HT-29 (cell line): Measurements from ENCODE around the gene CACNA1S. TPM values are rescaled to one million over a fixed set of nuclear protein-coding genes. Genes with fewer than 3 reads are reported as not detected.
A peak's percentile ranks its signal among the peaks of the same experiment; 100 is the strongest.

Source experiments
- DNase-seq: peaks from one replicate; pipeline ENCODE4 v3.0.0-alpha.2; 2015; ENCODE audit warnings: low spot score
- total RNA-seq: library from RNA; depleted of rRNA; stranded (reverse); fragments of >200 nt; shearing (Covaris generic); gene quantifications from 2 replicates; pipeline ENCODE4 v1.2.3, GENCODE V29; 2014

The CACNA1S gene
- total RNA-seq, 1 experiment from 2014 or later = not detected

DNA sequence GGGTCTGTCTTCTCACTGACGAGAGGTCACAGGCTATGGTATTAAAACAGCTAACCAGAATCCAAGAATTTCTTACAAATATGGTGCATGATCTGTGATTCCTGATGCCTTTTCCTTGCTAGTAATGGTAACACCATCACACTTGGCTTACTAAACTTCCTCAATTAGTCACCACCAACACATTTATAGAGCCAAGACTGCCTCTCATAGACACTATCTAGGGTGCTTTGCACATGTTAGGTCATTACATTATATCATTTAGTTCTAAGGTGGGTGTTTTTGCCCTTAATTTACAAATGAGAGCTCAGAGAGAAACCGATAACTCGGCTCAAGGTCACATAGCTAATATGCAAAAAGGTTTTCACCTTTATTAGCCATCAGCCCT lies 97.4 kb downstream of the CACNA1S start:
- DNase-seq = no peak

DNA sequence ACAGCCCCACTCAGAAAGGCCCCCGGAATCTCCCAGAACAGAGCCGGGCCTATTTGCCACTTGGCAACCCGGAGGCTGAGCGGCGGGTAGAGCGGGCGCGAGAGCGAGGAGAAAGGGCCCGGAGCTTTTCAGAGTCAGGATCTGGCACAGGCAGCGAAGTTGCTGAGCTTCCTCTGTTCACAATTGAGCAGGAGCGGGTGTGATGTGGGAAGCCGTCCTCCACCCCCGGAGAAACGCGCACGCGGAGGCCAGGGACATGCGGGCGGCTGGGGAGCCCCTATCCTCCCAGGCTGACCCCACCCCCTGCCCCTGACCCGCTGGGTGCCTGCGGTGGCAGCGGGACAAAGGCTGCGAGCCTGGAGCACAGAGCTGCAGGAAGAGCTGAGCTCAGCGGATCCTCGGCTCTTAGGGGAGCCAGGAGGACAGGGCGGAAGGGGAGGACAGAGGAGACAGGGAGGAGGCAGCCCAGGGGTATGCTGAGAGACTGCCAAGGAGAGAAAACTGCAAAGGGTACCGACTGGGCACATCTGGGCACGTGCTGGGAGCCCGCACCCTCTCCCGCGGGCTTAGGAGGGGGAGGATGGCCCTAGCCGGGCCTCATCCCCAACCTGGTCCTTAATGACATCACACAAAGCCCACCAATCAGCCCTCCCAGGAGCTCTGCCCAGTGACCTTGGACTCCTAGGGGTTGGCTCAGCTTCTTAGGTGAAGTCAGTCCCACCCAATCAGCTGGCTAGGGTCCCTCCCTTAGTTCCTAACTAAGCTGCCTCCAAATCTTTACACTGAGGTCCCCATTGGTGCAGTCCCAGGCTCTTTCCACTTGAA lies 98.0 kb downstream of the CACNA1S start:
- no peak for DNase-seq

DNA sequence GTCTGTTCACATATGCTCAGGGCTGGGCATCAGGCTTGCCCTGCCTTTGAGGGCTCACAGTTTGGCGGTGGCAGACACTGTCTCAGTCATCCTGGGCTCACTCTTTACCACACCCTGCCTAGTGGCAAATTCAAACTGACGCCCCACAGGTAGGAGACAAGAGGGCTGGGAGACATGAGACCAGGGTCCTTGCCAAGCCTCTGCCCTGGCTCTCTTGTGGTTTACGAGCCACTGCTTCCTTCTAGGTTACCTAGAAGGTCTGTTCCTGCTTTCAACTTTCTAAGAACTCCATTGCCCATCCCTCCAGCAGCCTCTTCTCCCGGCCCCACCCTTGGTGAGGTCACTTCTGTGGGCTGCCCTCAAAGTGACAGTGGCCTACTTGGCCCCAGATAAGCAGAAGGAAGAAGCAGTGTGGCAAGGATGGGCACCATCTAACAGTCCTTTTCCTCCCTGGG lies 99.2 kb downstream of the CACNA1S start:
- DNase-seq = no peak

DNA sequence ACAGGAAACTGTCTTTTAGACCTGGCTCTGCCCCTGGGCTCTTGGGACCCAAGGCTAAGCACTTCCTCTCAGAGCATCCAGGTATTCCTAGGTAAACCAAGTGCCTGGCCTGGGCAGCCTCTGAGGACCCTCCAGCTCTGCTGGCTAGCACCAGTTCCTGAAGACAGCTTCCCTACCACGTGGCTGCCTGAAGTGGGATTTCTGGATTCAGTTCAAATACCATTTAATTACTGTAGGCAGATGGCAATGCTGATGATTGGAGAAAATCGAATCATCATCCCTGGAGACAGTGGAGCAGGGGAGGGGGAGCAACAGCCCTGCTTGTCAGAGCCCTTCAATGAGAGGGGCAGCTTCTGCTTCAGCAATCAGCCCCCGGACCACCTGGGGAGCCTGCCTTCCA lies 100.6 kb downstream of the CACNA1S start:
- no peak for DNase-seq

DNA sequence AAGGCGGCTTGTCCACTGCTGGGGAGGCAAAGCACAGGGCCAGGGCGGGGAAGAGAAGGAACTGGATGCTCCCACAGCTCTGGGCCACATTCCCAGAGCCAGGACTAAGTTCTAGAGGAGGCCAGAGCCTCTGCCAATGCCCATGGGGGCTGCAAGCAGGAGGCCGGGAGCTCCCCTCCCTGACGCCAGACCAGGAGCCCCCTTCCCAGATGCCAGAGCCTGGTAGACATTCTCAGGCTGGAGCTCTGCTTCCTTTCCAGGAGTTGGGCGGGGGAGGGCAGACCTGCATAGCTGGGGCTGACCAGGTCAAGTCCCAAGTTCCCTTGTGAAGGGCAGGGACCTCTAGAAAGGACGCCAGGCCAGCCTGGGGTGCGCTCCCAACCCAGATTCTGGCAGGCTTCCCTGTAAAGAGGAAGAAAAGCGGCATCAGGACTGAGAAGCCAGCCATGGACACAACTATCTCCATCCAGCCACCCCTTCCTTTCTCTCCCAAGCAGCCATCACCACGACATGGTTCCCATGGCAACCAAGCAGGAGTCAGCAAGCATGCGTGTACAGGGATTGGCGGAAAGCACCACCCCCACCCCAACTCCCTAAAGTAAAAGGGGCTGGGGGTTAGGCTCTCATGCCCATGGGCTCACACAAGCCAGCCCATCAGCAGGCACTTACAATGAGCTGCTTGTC lies 102.1 kb downstream of the CACNA1S start:
- no peak for DNase-seq

DNA sequence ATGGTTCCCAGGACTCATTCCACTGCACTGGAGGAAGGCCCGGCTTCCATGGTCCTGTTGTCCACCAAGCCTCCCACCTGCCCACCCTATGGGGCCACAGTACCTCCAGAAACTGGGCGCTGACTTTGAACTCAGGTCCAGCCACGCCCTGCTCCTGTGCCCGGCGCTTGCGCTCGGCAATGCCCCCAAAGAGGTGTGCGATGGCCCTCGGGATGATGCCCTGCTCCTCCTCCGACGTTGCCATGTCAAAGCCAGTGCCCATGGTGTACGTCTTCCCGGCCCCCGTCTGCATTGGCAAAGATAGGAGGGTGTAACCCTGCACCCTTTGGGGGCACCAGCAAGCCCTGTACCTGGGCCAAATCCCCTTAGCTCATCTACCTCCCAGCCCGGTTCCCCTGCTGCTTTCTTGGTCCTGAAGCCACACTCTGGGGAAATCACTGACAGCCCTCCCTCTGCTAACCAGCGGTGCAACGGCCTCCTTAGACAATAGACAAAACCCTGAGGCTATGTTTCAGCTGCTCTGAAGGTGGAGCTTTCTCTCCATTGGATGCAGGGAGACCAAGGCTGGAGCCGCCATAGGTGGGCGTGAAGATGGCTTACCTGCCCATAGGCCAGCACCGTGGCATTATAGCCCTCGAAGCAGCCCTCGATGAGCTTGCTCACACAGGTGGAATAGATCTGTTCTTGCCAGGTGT lies 103.4 kb downstream of the CACNA1S start:
- no peak for DNase-seq

DNA sequence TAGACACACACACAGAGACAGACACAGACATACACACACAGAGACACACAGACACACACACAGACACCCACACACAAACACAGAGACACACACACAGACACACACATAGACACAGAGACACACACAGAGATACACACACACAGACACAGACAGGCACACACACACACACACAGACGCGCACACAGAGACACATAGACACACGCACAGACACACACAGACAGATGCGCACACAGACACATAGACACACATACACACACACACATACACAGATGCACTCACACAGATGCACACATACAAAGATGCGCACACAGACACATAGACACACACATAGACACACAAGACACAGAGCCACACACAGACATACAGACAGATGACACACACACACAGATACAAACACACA lies 104.7 kb downstream of the CACNA1S start:
- DNase-seq = no peak

DNA sequence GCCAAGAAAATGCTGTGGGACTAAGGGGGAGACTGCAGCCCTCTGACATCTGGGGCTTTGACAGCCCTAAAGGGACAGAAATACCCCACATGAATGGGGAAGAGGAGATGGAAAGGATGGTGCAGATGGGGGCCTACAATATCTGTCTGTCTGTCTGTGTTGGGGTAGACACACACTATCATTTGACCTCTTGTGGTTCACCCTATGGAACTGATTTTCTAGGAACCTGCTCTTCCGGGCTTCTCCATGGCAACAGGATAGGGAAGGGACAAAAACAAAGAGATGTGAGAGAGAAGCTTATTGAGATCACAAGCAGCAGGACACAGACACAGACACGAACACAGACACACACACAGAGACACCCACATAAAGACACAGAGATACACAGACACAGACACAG lies 105.8 kb downstream of the CACNA1S start:
- peak; percentile 51 for DNase-seq

DNA sequence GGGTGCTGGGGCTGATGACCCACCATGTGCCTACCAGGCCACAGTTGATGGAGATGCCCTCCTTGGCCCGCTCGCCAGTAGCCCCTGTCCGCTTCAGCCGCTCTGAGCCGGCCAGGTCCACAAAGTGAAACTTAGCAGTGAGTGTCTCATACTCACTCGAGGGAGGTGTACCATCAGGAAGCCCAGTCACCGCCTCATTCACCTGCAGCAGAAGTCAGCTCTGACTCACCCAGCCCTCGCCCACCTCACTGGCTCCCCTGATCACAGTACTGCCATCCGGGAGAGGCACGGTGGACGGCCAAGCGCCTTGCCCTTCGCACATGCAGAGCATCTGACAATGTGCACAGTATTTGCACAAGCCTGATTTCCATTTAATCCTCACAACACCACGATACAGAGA lies 107.5 kb downstream of the CACNA1S start:
- no peak for DNase-seq

DNA sequence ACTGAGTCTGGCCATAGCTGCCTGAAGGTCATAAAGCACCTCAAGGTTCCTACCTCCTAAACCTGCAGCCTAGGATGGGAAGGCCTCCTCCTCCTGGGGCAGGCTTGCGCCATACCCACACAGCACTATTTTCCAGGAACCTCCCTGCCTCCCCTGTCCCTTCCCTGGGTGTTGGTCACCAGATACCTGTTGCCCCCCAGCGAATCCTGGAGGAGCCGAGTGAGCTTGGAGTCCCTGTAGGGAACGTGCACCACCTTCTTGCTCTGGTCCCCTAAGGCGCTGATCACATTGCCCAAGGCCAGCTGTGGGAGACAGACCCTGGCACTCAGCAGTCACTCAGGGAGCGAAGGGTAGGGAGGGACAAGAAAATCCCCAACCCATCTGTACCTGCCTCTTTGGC lies 108.1 kb downstream of the CACNA1S start:
- DNase-seq = no peak

DNA sequence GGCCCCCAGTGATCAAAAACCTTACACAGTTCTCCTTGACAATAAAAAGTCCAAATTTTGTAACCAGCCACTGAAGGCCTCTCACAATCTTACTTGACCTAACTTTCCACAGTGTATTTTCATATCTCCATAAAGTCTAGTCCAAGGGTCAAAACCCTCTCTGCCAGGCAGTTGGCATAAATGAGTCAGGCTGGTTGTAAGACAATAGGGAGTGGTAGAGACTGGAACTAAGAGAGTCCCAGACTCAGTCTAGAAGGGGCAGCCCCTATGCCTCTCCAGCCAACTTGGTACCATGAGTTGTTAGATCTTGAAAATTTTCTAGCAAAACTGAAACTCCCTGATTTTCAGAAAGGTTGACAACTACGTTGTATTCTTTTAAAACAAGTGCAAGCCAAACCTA lies 109.7 kb downstream of the CACNA1S start:
- no peak for DNase-seq

DNA sequence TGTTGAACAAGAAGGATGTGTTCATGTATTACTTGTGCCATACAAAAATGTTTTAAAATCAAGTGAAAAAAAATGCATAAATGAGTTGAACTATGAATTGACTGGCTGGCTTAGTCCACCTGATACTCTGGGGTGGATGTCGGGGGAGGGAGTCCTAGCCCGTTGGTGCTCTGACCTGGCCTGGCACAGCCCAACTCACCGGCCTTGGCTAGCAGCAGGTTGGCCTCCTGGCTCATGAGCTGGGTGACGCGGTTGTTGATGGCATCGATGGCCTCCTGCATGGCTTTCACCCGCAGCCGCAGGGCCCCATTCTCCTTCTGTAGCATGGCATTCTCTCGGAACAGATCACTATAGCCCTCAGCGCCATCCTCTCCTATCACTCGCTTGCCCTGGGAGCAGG lies 110.3 kb downstream of the CACNA1S start:
- DNase-seq = no peak

DNA sequence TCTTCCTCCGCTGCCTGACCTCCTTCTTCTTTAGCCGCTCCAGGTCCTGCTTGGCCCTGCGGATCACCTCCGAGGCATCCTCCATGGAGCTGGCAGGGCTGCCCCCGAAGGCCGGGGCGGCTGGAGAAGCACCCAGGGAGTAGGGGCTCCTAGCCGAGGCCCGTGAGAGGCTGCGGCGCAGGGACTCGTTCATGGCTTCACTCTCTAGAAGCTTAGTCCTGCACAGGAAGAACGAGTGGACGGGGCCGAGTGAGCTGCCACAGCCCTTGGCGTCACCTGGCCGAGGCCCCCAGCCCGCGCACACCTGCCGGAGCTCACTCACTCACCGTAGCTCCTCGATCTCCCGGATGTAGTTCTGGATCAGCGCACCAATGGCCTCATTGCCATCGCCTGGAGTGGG lies 111.8 kb downstream of the CACNA1S start:
- DNase-seq = no peak

DNA sequence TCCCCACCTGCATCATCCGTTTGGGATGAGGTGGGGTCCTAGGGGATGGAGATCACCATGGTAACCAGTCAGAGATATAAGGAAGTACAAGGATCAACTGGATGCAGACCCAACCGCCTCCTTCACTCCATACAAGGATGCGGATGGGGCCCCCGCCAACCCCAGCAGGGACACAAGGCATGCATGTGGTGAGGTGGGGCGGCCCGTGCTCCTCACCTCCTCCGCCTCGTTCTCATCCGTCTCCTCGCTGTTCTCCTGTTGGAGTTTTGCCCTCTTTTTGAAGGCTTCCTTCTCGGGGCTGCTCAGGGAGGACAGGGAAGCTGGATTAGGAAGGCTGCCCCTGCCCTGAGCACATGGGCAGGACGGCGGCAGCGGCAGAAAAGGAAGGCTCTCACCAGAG lies 112.6 kb downstream of the CACNA1S start:
- DNase-seq = no peak

DNA sequence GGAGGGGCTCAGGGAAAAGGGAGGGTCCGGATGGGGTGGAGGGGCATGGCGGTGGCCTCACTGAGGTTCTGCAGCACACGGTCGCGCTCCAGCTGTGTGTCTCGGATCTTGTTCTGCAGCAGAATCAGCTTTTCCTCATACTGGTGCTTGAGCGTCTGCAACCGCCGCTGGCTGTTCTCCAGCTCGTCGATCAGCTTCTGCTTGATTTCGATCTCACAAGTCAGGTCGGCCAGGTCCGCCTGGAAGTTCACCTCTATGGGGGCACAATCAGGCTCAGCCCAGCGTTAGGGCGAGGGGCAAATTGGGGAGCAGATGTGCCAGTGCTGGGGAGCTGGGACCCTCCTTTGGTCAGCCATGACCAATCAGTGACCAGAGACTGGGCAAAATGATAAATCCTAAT lies 113.9 kb downstream of the CACNA1S start:
- DNase-seq = no peak

DNA sequence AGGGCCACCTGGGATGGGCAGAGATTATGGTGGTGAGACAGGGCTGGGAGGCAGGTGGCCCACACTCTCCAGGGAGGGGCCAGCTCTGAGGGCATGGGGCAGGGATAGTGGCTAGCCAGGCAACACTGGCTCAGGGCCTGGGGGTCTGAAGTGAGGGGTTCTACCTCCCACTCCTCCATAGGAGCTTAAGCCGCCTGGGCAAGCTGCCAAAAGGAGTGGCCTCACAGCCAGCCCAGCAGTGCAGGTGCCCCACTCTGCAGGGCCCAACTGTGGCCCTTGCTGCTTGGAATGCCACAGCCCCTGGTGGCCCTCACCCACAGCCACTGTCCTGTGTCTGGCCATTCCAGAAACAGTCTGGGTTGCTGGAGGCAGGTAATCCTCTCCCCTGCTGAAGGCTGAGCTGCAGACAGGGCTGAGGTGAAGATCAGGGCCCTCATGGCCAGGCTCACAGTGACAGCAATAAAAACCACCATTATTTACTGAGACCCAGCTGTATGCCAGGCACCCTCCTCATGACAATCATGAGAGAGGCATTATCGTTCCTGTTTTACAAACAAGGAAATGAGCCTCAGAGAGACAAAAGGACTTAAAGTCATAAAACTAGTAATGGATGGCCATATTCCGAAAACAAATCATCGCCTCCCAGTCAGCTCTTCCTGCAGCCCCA lies 119.7 kb downstream of the CACNA1S start:
- no peak for DNase-seq

DNA sequence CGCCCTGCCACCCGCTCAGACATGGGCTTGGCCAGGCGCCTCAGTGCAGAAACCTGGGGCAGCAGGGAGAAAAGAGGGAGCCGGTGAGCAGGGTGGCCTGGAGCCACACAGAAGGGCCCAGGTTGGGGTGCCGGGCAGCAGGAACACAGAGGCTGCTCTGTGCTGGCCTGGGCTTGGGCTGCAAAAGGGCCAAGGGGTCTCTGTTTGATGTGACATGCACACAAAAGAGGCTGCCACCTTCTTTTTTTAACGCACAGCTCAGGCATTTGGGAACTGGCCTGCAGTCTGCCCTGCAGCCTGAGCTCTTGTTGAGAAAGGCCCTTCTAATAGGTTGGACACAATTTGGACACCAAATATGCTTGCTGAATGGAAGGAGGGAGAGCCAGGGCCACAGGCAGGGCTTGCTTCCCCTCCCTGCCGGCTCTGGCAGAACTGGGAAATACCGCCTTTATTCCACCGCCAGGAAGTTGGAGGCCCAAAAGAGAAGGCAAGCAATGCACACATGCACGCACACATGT lies 121.1 kb downstream of the CACNA1S start:
- no peak for DNase-seq

DNA sequence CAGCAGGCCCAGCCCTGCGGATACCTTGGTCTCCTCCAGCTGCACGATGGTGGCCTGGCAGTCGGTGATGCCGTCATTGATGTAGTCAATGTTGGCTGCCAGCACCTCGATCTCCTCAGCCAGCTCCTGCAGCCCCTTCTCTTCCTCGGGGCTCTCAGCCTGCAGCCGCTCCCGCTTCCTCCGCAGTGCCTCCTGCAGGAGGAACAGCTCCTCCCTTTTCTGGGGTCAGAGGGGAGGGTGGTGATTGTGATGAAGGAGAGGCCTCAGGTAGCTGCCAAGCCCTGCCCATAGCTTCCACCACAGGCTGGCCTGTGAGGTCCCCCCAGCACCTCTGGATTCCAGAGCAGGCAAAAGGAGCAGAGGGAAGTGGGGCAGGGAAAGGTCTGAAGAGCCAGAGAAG lies 122.1 kb downstream of the CACNA1S start:
- DNase-seq = no peak
